Pancreas (tissue), 10 donors: ENCODE measurements around the gene PLIN3. TPM values are rescaled to one million over a fixed set of nuclear protein-coding genes. Genes with fewer than 3 reads are reported as not detected.

Experiments
- ATAC-seq, 4 donors: fragments of 200-7000 bp; cut with Tn5 transposase; one replicate each; pipeline versions ENCODE4 v1.8.0 to v1.9.1; 2020; ENCODE audit warnings: mild to moderate bottlenecking in 4 of 4, moderate library complexity in 4 of 4
- DNase-seq, 6 donors: peaks; one replicate each; pipeline ENCODE4 v3.0.0-alpha.2; 2020
- FAIRE-seq: peaks from 2 replicates; lab custom pipeline; 2012; peaks lifted over from hg19 to GRCh38; lab: Jason Lieb, UNC
- H3K27ac ChIP-seq, 4 donors: fragments of 200-600 bp; sonication (generic); 1 replicate in 3 of 4; 2 replicates in 1 of 4; pipeline versions ENCODE4 v1.5.0 to v1.8.0; 2020
- H3K27me3 ChIP-seq, 4 donors: fragments of 200-600 bp; one replicate each; pipeline ENCODE4 v1.8.0; 2021
- H3K36me3 ChIP-seq, 3 donors: fragments of 200-600 bp; sonication (generic) in 1 of 3; one replicate each; pipeline versions ENCODE4 v1.5.0 to v1.8.0; 2020 to 2021
- H3K4me1 ChIP-seq, 3 donors: fragments of 200-600 bp; one replicate each; pipeline ENCODE4 v1.8.0; 2021
- H3K4me3 ChIP-seq, 4 donors: fragments of 200-600 bp; sonication (generic) in 2 of 4; one replicate each; pipeline versions ENCODE4 v1.5.0 to v1.8.0; 2020 to 2021
- H3K9me3 ChIP-seq, 4 donors: fragments of 200-600 bp; one replicate each; pipeline ENCODE4 v1.8.0; 2021
- CTCF ChIP-seq, 4 donors: fragments of 200-600 bp; sonication (generic) in 3 of 4; IDR thresholded peaks; one replicate each; pipeline versions ENCODE4 v1.5.0 to v1.8.0; 2021; ENCODE audit warnings: antibody characterized with exemption in 4 of 4
- WGBS, 2 donors: extraction: QIAGEN DNeasy Blood & Tissue Kit; methylation state at CpG; one replicate each; pipeline ENCODE4 v1.1.7; 2013; 5-methylcytosine and 5-hydroxymethylcytosine counted together
- intact Hi-C, 3 donors: fragments of 100-400 bp; cut with DNase I; formaldehyde crosslinking; loops; one replicate each; pipeline versions ENCODE4 v1.11.1 to v1.14.2; 2022
- polyA plus RNA-seq, 2 donors: library from polyadenylated mRNA; stranded (reverse); fragments of 200-250 nt; gene quantifications; one replicate each; pipeline ENCODE4 v1.2.3, GENCODE V29; 2013
- total RNA-seq, 6 donors: library from RNA; stranded (reverse); fragmentation: NEBNext Ultra II Directional in 4 of 6; extraction: Animal tissue kit (Norgen Biotek cat#: 25700) in 4 of 6; gene quantifications; one replicate each; pipeline versions ENCODE4 v1.2.1 to v1.2.4, GENCODE V29; 2021 to 2023
- donor health status: healthy with polysubstance abuse.
- donor health status: DM: no; HTN: no; CAD: no; lungs with moderate emphysema.
- donor health status: DM: no; HTN: no; CAD: no.
- donor health status: control.
- donor health status: control.
- donor health status: Bipolar disorder and iron deficiency.
- donor health status: DM: yes; HTN: yes; CAD: no.
- donor health status: DM: no; HTN: no; CAD: no.
- donor health status: DM: no; HTN: no; CAD: no.
- donor health status: DM: yes; HTN: yes; CAD: no.

PLIN3 gene
- total and polyA plus RNA-seq, 8 donors = 9.3 to 34.2 (median 13.0) TPM

- H3K27me3 ChIP-seq = no peaks in the 10 kb centered on the region
- no peak overlapping the region for H3K4me3 ChIP-seq
- ATAC-seq (peak; percentile 22 to 71 (median 63)), FAIRE-seq (no peak), DNase-seq (peak in 2 of 6 donors; percentile 59 to 67)
- peak overlapping the region; percentile 17 to 35 (median 26) for H3K27ac ChIP-seq
- no peak for TF ChIP-seq CTCF (IDR thresholded peaks at IDR 0.05)
- intact Hi-C loops = loop anchor here in 2 of 3 donors (5.0 kb wide), 1 partner anchor 154 kb away; no protein-coding TSS in a partner anchor
- 57 to 64% methylated on average over 28 to 30 of the region's 30 CpGs for whole genome bisulfite sequencing, 2 donors
- H3K4me1 ChIP-seq = no peaks in the 10 kb centered on the region
- H3K9me3 ChIP-seq = no peaks in the 10 kb centered on the region
- no peaks in the 10 kb centered on the region for H3K36me3 ChIP-seq
Observed at GRCh38 chr19:4877753-4878490, 10.5 kb upstream of the PLIN3 start.

GRCh38 chr19:4873930-4874329 lies 6.5 kb upstream of the PLIN3 start:
- Histone ChIP-seq H3K27ac (no peak overlapping the region), H3K36me3 (no peaks in the 10 kb centered on the region), H3K27me3 (no peaks in the 10 kb centered on the region), H3K4me3 (no peak overlapping the region), H3K9me3 (no peaks in the 10 kb centered on the region), H3K4me1 (no peaks in the 10 kb centered on the region)
- FAIRE-seq (no peak), ATAC-seq (no peak), DNase-seq (no peak)
- intact Hi-C loops = loop anchor here in 1 of 3 donors (5.0 kb wide), 1 partner anchor 38 kb away; no protein-coding TSS in a partner anchor
- TF ChIP-seq CTCF (IDR thresholded peaks at IDR 0.05) = no peak
- WGBS, 2 donors = 85 to 90% methylated on average over 3 of the region's 3 CpGs

GRCh38 chr19:4871711-4872110 lies 4.2 kb upstream of the PLIN3 start:
- Histone ChIP-seq H3K36me3 (no peaks in the 10 kb centered on the region), H3K27me3 (no peaks in the 10 kb centered on the region), H3K4me3 (no peak overlapping the region), H3K9me3 (no peaks in the 10 kb centered on the region), H3K27ac (no peak overlapping the region), H3K4me1 (no peaks in the 10 kb centered on the region)
- 68 to 71% methylated on average over 6 of the region's 6 CpGs for WGBS, 2 donors
- no peak for TF ChIP-seq CTCF (IDR thresholded peaks at IDR 0.05)
- DNase-seq (no peak), ATAC-seq (no peak), FAIRE-seq (no peak)
- intact Hi-C loops = loop anchor here in 1 of 3 donors (5.0 kb wide), 1 partner anchor 41 kb away; no protein-coding TSS in a partner anchor

- WGBS, 2 donors = 74 to 75% methylated on average over 10 of the region's 10 CpGs
- Histone ChIP-seq H3K36me3 (no peaks in the 10 kb centered on the region), H3K4me1 (peaks cover 0 to 4% (median 0%) of the 10 kb centered on the region in 3 donors), H3K4me3 (no peak overlapping the region), H3K27ac (no peak overlapping the region), H3K9me3 (no peaks in the 10 kb centered on the region), H3K27me3 (no peaks in the 10 kb centered on the region)
- DNase-seq (peak in 3 of 6 donors; percentile 32 to 50 (median 44)), FAIRE-seq (no peak), ATAC-seq (peak in 2 of 4 donors; percentile 6 to 19)
- TF ChIP-seq CTCF (IDR thresholded peaks at IDR 0.05) = no peak
- intact Hi-C loops = loop anchor here in 1 of 3 donors (5.0 kb wide), 1 partner anchor 42 kb away; no protein-coding TSS in a partner anchor
Observed at GRCh38 chr19:4870025-4870700, 2.7 kb upstream of the PLIN3 start.
